ENCODE data around the gene SLC12A7.
"Not testable (repeated sequence)": the region's sequence is repeated elsewhere in the genome, so short reads cannot be mapped to it uniquely, and the experiment has no call there.

GRCh38 chr5:1083026-1083425, 28.8 kb downstream of the SLC12A7 start:
- not testable (repeated sequence) for TF ChIP-seq EZH2 (IDR thresholded peaks at IDR 0.05; ENCODE audit: insufficient read depth, low read length); CTCF (IDR thresholded peaks at IDR 0.05; ENCODE audit: insufficient read depth, low read depth, low read length)

All from astrocyte (in vitro differentiated cells and primary cell).